Breast epithelium (tissue), 4 donors: ENCODE measurements around the gene SLC12A5. TPM values are rescaled to one million over a fixed set of nuclear protein-coding genes. Genes with fewer than 3 reads are reported as not detected.

Experiments used
- DNase-seq, 2 donors: peaks; one replicate each; pipeline ENCODE4 v3.0.0-alpha.2; 2019; ENCODE audit warnings: low spot score in 2 of 2
- H3K27ac ChIP-seq, 2 donors: fragments of 200-600 bp; sonication (generic) in 1 of 2; one replicate each; pipeline ENCODE4 v1.5.1; 2016 to 2019; ENCODE audit warnings: mild to moderate bottlenecking in 1 of 2
- H3K27me3 ChIP-seq, 2 donors: fragments of 200-600 bp; sonication (generic) in 1 of 2; one replicate each; pipeline versions ENCODE4 v1.5.1 to v1.6.0; 2017 to 2019; ENCODE audit warnings: control low read depth in 1 of 2, mild to moderate bottlenecking in 1 of 2
- H3K36me3 ChIP-seq: fragments of 200-600 bp; one replicate; pipeline ENCODE4 v1.5.1; 2019
- H3K4me1 ChIP-seq, 2 donors: fragments of 200-600 bp; sonication (generic); one replicate each; pipeline ENCODE4 v1.5.1; 2016 to 2019; ENCODE audit warnings: control low read depth in 1 of 2
- H3K4me3 ChIP-seq, 3 donors: fragments of 200-600 bp; sonication (generic); 1 replicate in 2 of 3; 2 replicates in 1 of 3; pipeline ENCODE4 v1.5.1; 2016 to 2019; ENCODE audit warnings: mild to moderate bottlenecking in 3 of 3, moderate library complexity in 2 of 3
- H3K9me3 ChIP-seq, 2 donors: fragments of 200-600 bp; sonication (generic) in 1 of 2; one replicate each; pipeline ENCODE4 v1.5.1; 2016 to 2019; ENCODE audit warnings: control low read depth in 1 of 2
- CTCF ChIP-seq, 3 donors: fragments of 450-650 bp; IDR thresholded peaks; one replicate each; pipeline ENCODE4 v1.5.1; 2016 to 2017; ENCODE audit warnings: antibody characterized with exemption in 3 of 3, mild to moderate bottlenecking in 3 of 3, moderate library complexity in 3 of 3
- POLR2A ChIP-seq: fragments of 450-650 bp; IDR thresholded peaks from one replicate; pipeline ENCODE4 v1.6.1; 2016; ENCODE audit warnings: antibody characterized with exemption, mild to moderate bottlenecking, moderate library complexity
- POLR2AphosphoS5 ChIP-seq, 3 donors: sonication (generic); formaldehyde crosslinking; IDR thresholded peaks; one replicate each; pipeline ENCODE4 v1.6.1; 2017; ENCODE audit warnings: antibody characterized with exemption in 3 of 3
- intact Hi-C: fragments of 100-400 bp; cut with DNase I; formaldehyde crosslinking; loops from one replicate; pipeline ENCODE4 v1.15.1; 2023; ENCODE audit warnings: low total_unique reads
- total RNA-seq, 3 donors: library from RNA; depleted of rRNA; stranded (reverse); fragments of >200 nt; gene quantifications; one replicate each; pipeline ENCODE4 v1.1.0, GENCODE V29; 2016

The SLC12A5 gene
- total RNA-seq, 3 donors from 2014 or later = 0.33 TPM; not detected in 2

- H3K36me3 ChIP-seq = no peaks in the 10 kb centered on the region
- intact Hi-C loops = no loop called here
- no peak overlapping the region for H3K27ac ChIP-seq
- peaks cover 4 to 10% of the 10 kb centered on the region in 2 donors for H3K4me1 ChIP-seq
- peak overlapping the region in 2 of 3 donors; percentile 38 to 59 for H3K4me3 ChIP-seq
- peaks cover 6 to 96% of the 10 kb centered on the region in 2 donors for H3K27me3 ChIP-seq
- no peak for TF ChIP-seq POLR2AphosphoS5 (IDR thresholded peaks at IDR 0.05)
- TF ChIP-seq CTCF (IDR thresholded peaks at IDR 0.05) = peak; percentile 54 to 81 (median 54)
- H3K9me3 ChIP-seq = no peaks in the 10 kb centered on the region
- DNase-seq = no peak
These were observed 6.4 kb upstream of the SLC12A5 start for GRCh38 chr20:46022411-46023147.

- no peak overlapping the region for H3K4me3 ChIP-seq
- H3K9me3 ChIP-seq = no peaks in the 10 kb centered on the region
- peaks cover 4 to 10% of the 10 kb centered on the region in 2 donors for H3K4me1 ChIP-seq
- H3K27ac ChIP-seq = no peak overlapping the region
- peaks cover 6 to 96% of the 10 kb centered on the region in 2 donors for H3K27me3 ChIP-seq
- H3K36me3 ChIP-seq = no peaks in the 10 kb centered on the region
- no peak for DNase-seq
- intact Hi-C loops = no loop called here
- TF ChIP-seq CTCF (IDR thresholded peaks at IDR 0.05) = no peak
- no peak for TF ChIP-seq POLR2AphosphoS5 (IDR thresholded peaks at IDR 0.05)
- no peak for TF ChIP-seq POLR2A
These were observed 5.9 kb upstream of the SLC12A5 start for GRCh38 chr20:46023148-46023484.

- H3K36me3 ChIP-seq = no peaks in the 10 kb centered on the region
- no peak overlapping the region for H3K4me3 ChIP-seq
- peaks cover 4 to 10% of the 10 kb centered on the region in 2 donors for H3K4me1 ChIP-seq
- intact Hi-C loops = no loop called here
- TF ChIP-seq POLR2AphosphoS5 (IDR thresholded peaks at IDR 0.05) (no peak), POLR2A (no peak), CTCF (IDR thresholded peaks at IDR 0.05) (no peak)
- no peak overlapping the region for H3K27ac ChIP-seq
- no peaks in the 10 kb centered on the region for H3K9me3 ChIP-seq
- DNase-seq = no peak
- H3K27me3 ChIP-seq = peaks cover 9 to 97% of the 10 kb centered on the region in 2 donors
These were observed 5.0 kb upstream of the SLC12A5 start for GRCh38 chr20:46023999-46024398.

- Histone ChIP-seq H3K27ac (no peak overlapping the region), H3K4me1 (peaks cover 4 to 10% of the 10 kb centered on the region in 2 donors), H3K9me3 (no peaks in the 10 kb centered on the region), H3K27me3 (peaks cover 15 to 98% of the 10 kb centered on the region in 2 donors), H3K36me3 (no peaks in the 10 kb centered on the region), H3K4me3 (no peak overlapping the region)
- intact Hi-C loops = no loop called here
- no peak for TF ChIP-seq POLR2AphosphoS5 (IDR thresholded peaks at IDR 0.05)
- TF ChIP-seq CTCF (IDR thresholded peaks at IDR 0.05) = no peak
- no peak for TF ChIP-seq POLR2A
- DNase-seq = no peak
These were observed 3.6 kb upstream of the SLC12A5 start for GRCh38 chr20:46025376-46025783.

- no peaks in the 10 kb centered on the region for H3K36me3 ChIP-seq
- peaks cover 16 to 98% of the 10 kb centered on the region in 2 donors for H3K27me3 ChIP-seq
- H3K4me3 ChIP-seq = no peak overlapping the region
- DNase-seq = no peak
- no peaks in the 10 kb centered on the region for H3K4me1 ChIP-seq
- H3K9me3 ChIP-seq = no peaks in the 10 kb centered on the region
- H3K27ac ChIP-seq = no peak overlapping the region
- intact Hi-C loops = no loop called here
- TF ChIP-seq POLR2AphosphoS5 (IDR thresholded peaks at IDR 0.05) = no peak
- no peak for TF ChIP-seq CTCF (IDR thresholded peaks at IDR 0.05)
- no peak for TF ChIP-seq POLR2A
These were observed 1.7 kb upstream of the SLC12A5 start for GRCh38 chr20:46027245-46027853.
